HepG2 (cell line): ENCODE results near the gene ARHGEF3. TPM values are rescaled to one million over a fixed set of nuclear protein-coding genes. Genes with fewer than 3 reads are reported as not detected.

Experiments used
- ATAC-seq: fragments of 200-7000 bp; cut with Tn5 transposase; 3 replicates; pipeline ENCODE4 v1.9.1; 2020; ENCODE audit warnings: mild to moderate bottlenecking, moderate library complexity
- BruUV-seq: library from RNA; stranded (reverse); fragments of 400-500 nt; replicated peaks from 2 replicates; lab custom pipeline; 2021; lab: Mats Ljungman, UMichigan
- CTCF ChIA-PET: fragments of 300-600 bp; formaldehyde crosslinking; extraction: SDS; loops from one replicate; lab custom pipeline; 2021; ENCODE audit warnings: low total read pairs, inconsistent platforms, low intra/inter-chr PET ratio; lab: Yijun Ruan, JAX
- POLR2A ChIA-PET: fragments of 350-600 bp; sonication (Branson Sonifier 250); formaldehyde crosslinking; loops from one replicate; lab custom pipeline; 2020; ENCODE audit warnings: antibody characterized with exemption, inconsistent platforms; lab: Yijun Ruan, JAX
- DNase-seq: peaks from one replicate; pipeline ENCODE4 v3.0.0-alpha.2; 2015; ENCODE audit warnings: low spot score
- FAIRE-seq: peaks from 3 replicates; lab custom pipeline; 2011; peaks lifted over from hg19 to GRCh38; lab: Jason Lieb, UNC
- H2AFZ ChIP-seq: one replicate; pipeline ENCODE4 v1.6.1; 2011; ENCODE audit warnings: low read length, inconsistent platforms
- H3K27ac ChIP-seq: fragments of 300-600 bp; 3 replicates; pipeline ENCODE4 v1.8.0; 2011; ENCODE audit warnings: mixed run types, mild to moderate bottlenecking, mixed read lengths, low read length, inconsistent platforms; ENCODE audit not compliant: insufficient read depth; ENCODE audit errors: extremely low read length
- H3K27me3 ChIP-seq, 2 experiments: fragments of 200-600 bp in 1 of 2; 2 replicates in 1 of 2; 3 replicates in 1 of 2; pipeline versions ENCODE4 v1.6.0 to v1.8.0; 2011; ENCODE audit warnings: low read length in 2 of 2, mild to moderate bottlenecking in 2 of 2, moderate library complexity in 2 of 2, inconsistent platforms in 1 of 2; ENCODE audit not compliant: insufficient read depth in 2 of 2, control insufficient read depth in 1 of 2
- H3K36me3 ChIP-seq, 2 experiments: fragments of 200-600 bp in 1 of 2; replicated peaks in 1 of 2; 2 replicates in 1 of 2; 3 replicates in 1 of 2; pipeline versions ENCODE4 v1.5.1 to v1.8.0; 2011; ENCODE audit warnings: low read length in 2 of 2, inconsistent platforms in 1 of 2; ENCODE audit not compliant: insufficient read depth in 2 of 2, control insufficient read depth in 1 of 2
- H3K4me1 ChIP-seq: 2 replicates; pipeline ENCODE4 v1.5.1; 2012; ENCODE audit warnings: low read length, inconsistent platforms; ENCODE audit not compliant: insufficient read depth
- H3K4me2 ChIP-seq: 2 replicates; pipeline ENCODE4 v1.6.0; 2011; ENCODE audit warnings: low read depth, low read length, inconsistent platforms
- H3K4me3 ChIP-seq, 3 experiments: fragments of 200-600 bp in 1 of 3; sonication (generic), shearing (Covaris generic) in 1 of 3; replicated peaks in 1 of 3; 2 replicates each; pipeline ENCODE4 v1.5.1; 2011 to 2016; ENCODE audit warnings: low read length in 3 of 3, inconsistent platforms in 2 of 3, low read depth in 2 of 3, mild to moderate bottlenecking in 2 of 3, control low read depth in 1 of 3, mixed read lengths in 1 of 3; ENCODE audit not compliant: insufficient read depth in 1 of 3
- H3K79me2 ChIP-seq: one replicate; pipeline ENCODE4 v1.6.1; 2011; ENCODE audit warnings: low read length, inconsistent platforms; ENCODE audit not compliant: insufficient read depth
- H3K9ac ChIP-seq: 2 replicates; pipeline ENCODE4 v1.6.0; 2011; ENCODE audit warnings: mild to moderate bottlenecking, low read depth, low read length, inconsistent platforms; ENCODE audit not compliant: insufficient read depth
- H3K9me3 ChIP-seq: 2 replicates; pipeline ENCODE4 v1.5.1; 2012; ENCODE audit warnings: mild to moderate bottlenecking, low read length
- H4K20me1 ChIP-seq: 2 replicates; pipeline ENCODE4 v1.6.0; 2011; ENCODE audit warnings: inconsistent platforms, mild to moderate bottlenecking, low read length, moderate library complexity; ENCODE audit not compliant: insufficient read depth
- EP300 ChIP-seq, 3 experiments: sonication (generic) in 1 of 3; formaldehyde crosslinking in 1 of 3; IDR thresholded peaks; 2 replicates each; pipeline versions ENCODE4 v1.5.1 to v1.6.1; 2011 to 2020; ENCODE audit warnings: low read depth in 2 of 3, low read length in 2 of 3, borderline replicate concordance in 1 of 3, improper control_type of control experiment in 1 of 3, mild to moderate bottlenecking in 1 of 3, missing genetic modification reagents in 1 of 3, moderate library complexity in 1 of 3
- FOSL2 ChIP-seq: sonication (generic); formaldehyde crosslinking; IDR thresholded peaks from 2 replicates; pipeline ENCODE4 v1.4.0; 2020; ENCODE audit warnings: missing genetic modification reagents
- FOXM1 ChIP-seq: sonication (generic); formaldehyde crosslinking; IDR thresholded peaks from 2 replicates; pipeline ENCODE4 v1.5.0; 2020; ENCODE audit warnings: missing genetic modification reagents
- MIXL1 ChIP-seq: IDR thresholded peaks from 2 replicates; pipeline ENCODE4 v1.6.1; 2016
- PCBP2 ChIP-seq: fragments of 200-400 bp; formaldehyde crosslinking; optimal IDR thresholded peaks from 2 replicates; pipeline ENCODE3; 2018; ENCODE audit warnings: low read length, low read depth; ENCODE audit not compliant: poor library complexity, severe bottlenecking
- PHF21A ChIP-seq: sonication (generic); formaldehyde crosslinking; IDR thresholded peaks from 2 replicates; pipeline ENCODE4 v1.5.0; 2020; ENCODE audit warnings: mild to moderate bottlenecking, missing genetic modification reagents
- RBAK ChIP-seq: sonication (generic); formaldehyde crosslinking; IDR thresholded peaks from 2 replicates; pipeline ENCODE4 v1.5.1; 2020; ENCODE audit warnings: mild to moderate bottlenecking, missing genetic modification reagents
- RXRB ChIP-seq: IDR thresholded peaks from 2 replicates; pipeline ENCODE4 v1.6.1; 2016; ENCODE audit warnings: borderline replicate concordance, missing genetic modification reagents, missing compliant biosample characterization
- TRIM24 ChIP-seq: sonication (generic); formaldehyde crosslinking; IDR thresholded peaks from 2 replicates; pipeline ENCODE4 v1.8.0; 2022; ENCODE audit warnings: mild to moderate bottlenecking, missing genetic modification reagents
- ZFP36L1 ChIP-seq: sonication (generic); formaldehyde crosslinking; IDR thresholded peaks from 2 replicates; pipeline ENCODE4 v1.8.0; 2022; ENCODE audit warnings: mild to moderate bottlenecking, missing genetic modification reagents, moderate library complexity
- ZNF274 ChIP-seq: sonication (generic); formaldehyde crosslinking; IDR thresholded peaks from 2 replicates; pipeline ENCODE4 v1.5.1; 2020; ENCODE audit warnings: mild to moderate bottlenecking, missing genetic modification reagents
- ZNF335 ChIP-seq: sonication (generic); formaldehyde crosslinking; IDR thresholded peaks from 2 replicates; pipeline ENCODE4 v1.4.0; 2020; ENCODE audit warnings: missing genetic modification reagents
- ZNF672 ChIP-seq: sonication (generic); formaldehyde crosslinking; IDR thresholded peaks from 2 replicates; pipeline ENCODE4 v1.8.1; 2022; ENCODE audit warnings: missing genetic modification reagents
- ZNF776 ChIP-seq: sonication (generic); formaldehyde crosslinking; IDR thresholded peaks from 2 replicates; pipeline ENCODE4 v1.4.0; 2020; ENCODE audit warnings: mild to moderate bottlenecking, missing genetic modification reagents
- ZNF781 ChIP-seq: sonication (generic); formaldehyde crosslinking; IDR thresholded peaks from 2 replicates; pipeline ENCODE4 v1.5.1; 2020; ENCODE audit warnings: borderline replicate concordance, mild to moderate bottlenecking, missing genetic modification reagents; ENCODE audit errors: not compliant biosample characterization
- ZSCAN12 ChIP-seq: sonication (generic); formaldehyde crosslinking; IDR thresholded peaks from 2 replicates; pipeline ENCODE4 v1.9.0; 2021; ENCODE audit warnings: mild to moderate bottlenecking, missing genetic modification reagents
- ZSCAN9 ChIP-seq: IDR thresholded peaks from 2 replicates; pipeline ENCODE4 v1.6.1; 2016; ENCODE audit warnings: borderline replicate concordance
- WGBS: methylation state at CpG from one replicate; pipeline ENCODE4 v1.1.6; 2017; ENCODE audit warnings: low lambda C conversion rate; 5-methylcytosine and 5-hydroxymethylcytosine counted together
- in situ Hi-C: cut with HindIII; loops from 2 replicates; pipeline ENCODE4 v1.10.0; 2017; ENCODE audit warnings: low pct_unique_long_range_greater_than_20kb; ENCODE audit not compliant: extremely low pct_ligation_motif_present
- intact Hi-C: fragments of 100-400 bp; cut with micrococcal nuclease; formaldehyde crosslinking; loops from one replicate; pipeline ENCODE4 v1.10.0; 2022; ENCODE audit not compliant: unreplicated experiment
- polyA plus RNA-seq, 8 experiments: library from polyadenylated mRNA; depleted of rRNA in 3 of 8; stranded (reverse) in 7 of 8; unstranded in 1 of 8; fragments of >200 nt; fragmentation: Illumina TruSeq in 4 of 8; extraction: Trizol in 4 of 8; gene quantifications; 2 replicates each; pipeline versions ENCODE4 v1.2.1 to v1.2.3, GENCODE V29; 2011 to 2016; ENCODE audit warnings: low read depth in 4 of 8, missing spikeins in 1 of 8, mixed read lengths in 1 of 8; ENCODE audit not compliant: insufficient read depth in 1 of 8
- total RNA-seq, 5 experiments: library from RNA; depleted of rRNA; stranded (reverse); fragments of >200 nt; fragmentation: Illumina TruSeq; extraction: Trizol; gene quantifications; 2 replicates each; pipeline ENCODE4 v1.2.3, GENCODE V29; 2016; ENCODE audit warnings: low read depth in 1 of 5
- TF ChIP-seq, protein P1 (sequence below): sonication (generic); formaldehyde crosslinking; IDR thresholded peaks from 2 replicates; pipeline ENCODE4 v1.4.0; 2020; ENCODE audit warnings: missing genetic modification reagents
- TF ChIP-seq, protein P2 (sequence below): sonication (generic); formaldehyde crosslinking; IDR thresholded peaks from 2 replicates; pipeline ENCODE4 v1.8.1; 2023; ENCODE audit warnings: mild to moderate bottlenecking, moderate library complexity, missing genetic modification reagents

Gene ARHGEF3
- total and polyA plus RNA-seq, 2 of the 13 experiments (the other 11 are each of a cell fraction or from before 2014, with no cell fraction given): 14.8 to 23.1 TPM

DNA sequence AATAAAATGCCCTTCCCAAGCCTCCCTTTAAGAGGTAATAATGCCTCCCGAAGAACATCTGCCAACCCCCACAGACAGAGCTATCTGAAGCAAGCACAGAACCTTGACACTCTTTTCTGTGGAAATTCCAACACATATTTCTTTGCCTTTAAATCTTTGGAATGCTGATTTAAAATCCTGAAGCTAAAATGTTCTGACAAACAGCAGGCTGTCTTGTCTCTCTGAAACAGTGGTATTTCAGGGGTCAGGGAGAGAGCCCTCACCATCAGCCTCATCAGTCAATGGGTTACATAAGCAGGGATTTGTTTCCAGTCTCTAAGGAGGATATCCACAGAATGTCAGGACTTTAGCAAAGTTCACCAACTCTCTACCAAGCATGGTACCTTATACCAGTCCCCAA lies 27.8 kb upstream of the ARHGEF3 start (continued):
- TF ChIP-seq ZNF335 (CRISPR knock-in tag): no peak

DNA sequence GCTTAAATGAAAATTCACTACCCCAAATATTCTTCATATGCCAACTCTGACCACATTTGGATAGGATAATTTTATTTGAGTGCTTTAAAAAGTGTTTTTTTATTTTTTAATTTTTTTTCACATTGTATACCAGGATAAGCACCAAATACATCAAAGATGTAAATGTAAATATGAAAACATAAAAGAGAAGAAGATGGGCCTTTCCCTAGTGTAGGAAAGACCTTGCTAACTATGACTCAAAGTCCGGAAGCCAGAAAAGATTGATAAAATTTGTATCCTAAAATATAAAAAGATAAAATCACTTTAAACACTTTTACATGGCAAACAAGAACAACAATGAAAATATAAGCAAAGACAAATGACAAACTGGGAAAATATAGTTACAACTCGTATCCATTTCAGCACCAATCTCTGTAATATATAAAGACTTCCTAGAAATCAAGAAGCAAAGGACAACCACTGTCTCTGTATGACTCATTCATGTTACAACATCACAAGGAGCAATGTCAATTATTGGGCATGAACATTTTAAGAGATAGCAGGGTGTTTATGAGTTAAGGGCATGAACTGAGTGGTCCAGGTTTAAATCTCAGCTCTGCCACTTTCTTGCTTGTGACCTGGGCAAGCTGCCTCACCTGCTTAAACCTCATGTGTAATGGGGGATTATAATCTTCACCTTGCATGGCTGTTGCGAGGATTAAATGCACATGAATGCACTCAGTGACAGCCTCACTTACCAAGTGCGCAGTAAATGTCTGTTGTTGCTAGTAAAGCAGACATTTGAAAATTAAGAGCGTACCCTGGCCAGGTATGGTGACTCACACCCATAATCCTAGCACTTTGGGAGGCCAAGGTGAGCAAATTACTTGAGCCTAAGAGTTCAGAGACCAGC lies 25.3 kb upstream of the ARHGEF3 start:
- intact Hi-C loops: no loop called here
- CTCF ChIA-PET: no interaction called here
- Histone ChIP-seq H3K36me3 (no peaks in the 10 kb centered on the region), H3K9ac (no peak overlapping the region), H3K27ac (no peak overlapping the region), H2AFZ (no peak overlapping the region), H3K79me2 (no peaks in the 10 kb centered on the region), H3K4me1 (peaks cover 99% of the 10 kb centered on the region), H3K27me3 (no peaks in the 10 kb centered on the region), H4K20me1 (no peaks in the 10 kb centered on the region), H3K4me2 (0 out of 2 replicates have a peak overlapping the region, but pooled peaks have one; percentile 10), H3K4me3 (no peak overlapping the region), H3K9me3 (no peaks in the 10 kb centered on the region)
- DNase-seq (peak; percentile 50), ATAC-seq (no peak), FAIRE-seq (no peak)
- BruUV-seq: no TSS peak
- POLR2A ChIA-PET: no interaction called here
- in situ Hi-C loops: no loop called here
- WGBS: 87% methylated on average over 5 of the region's 5 CpGs
- TF ChIP-seq ZNF274 (CRISPR knock-in tag) (no peak), MIXL1 (CRISPR knock-in tag) (0 out of 2 replicates have a peak, but pooled peaks have one; percentile 52), RBAK (CRISPR knock-in tag) (no peak), ZNF781 (CRISPR knock-in tag) (no peak), ZNF672 (CRISPR knock-in tag) (no peak), RXRB (CRISPR knock-in tag) (peak; percentile 53; the same call in 1 of the 2 replicates), FOSL2 (peak; percentile 92), TRIM24 (CRISPR knock-in tag) (no peak), ZSCAN12 (CRISPR knock-in tag) (no peak), ZSCAN9 (CRISPR knock-in tag) (no peak), ZNF776 (CRISPR knock-in tag) (no peak), EP300 (IDR thresholded peaks at IDR 0.05; ENCODE audit: low read depth in 2 of 2, low read length in 2 of 2) (peak in 1 of 2 experiments; percentile 53; a peak in 2 of 4 replicates), EP300 (CRISPR knock-in tag; IDR thresholded peaks at IDR 0.05; ENCODE audit: borderline replicate concordance) (no peak), PHF21A (CRISPR knock-in tag) (0 out of 2 replicates have a peak, but pooled peaks have one; percentile 36), FOXM1 (CRISPR knock-in tag) (no peak), ZFP36L1 (CRISPR knock-in tag) (no peak), PCBP2 (no peak)
- TF ChIP-seq, protein P1, sequence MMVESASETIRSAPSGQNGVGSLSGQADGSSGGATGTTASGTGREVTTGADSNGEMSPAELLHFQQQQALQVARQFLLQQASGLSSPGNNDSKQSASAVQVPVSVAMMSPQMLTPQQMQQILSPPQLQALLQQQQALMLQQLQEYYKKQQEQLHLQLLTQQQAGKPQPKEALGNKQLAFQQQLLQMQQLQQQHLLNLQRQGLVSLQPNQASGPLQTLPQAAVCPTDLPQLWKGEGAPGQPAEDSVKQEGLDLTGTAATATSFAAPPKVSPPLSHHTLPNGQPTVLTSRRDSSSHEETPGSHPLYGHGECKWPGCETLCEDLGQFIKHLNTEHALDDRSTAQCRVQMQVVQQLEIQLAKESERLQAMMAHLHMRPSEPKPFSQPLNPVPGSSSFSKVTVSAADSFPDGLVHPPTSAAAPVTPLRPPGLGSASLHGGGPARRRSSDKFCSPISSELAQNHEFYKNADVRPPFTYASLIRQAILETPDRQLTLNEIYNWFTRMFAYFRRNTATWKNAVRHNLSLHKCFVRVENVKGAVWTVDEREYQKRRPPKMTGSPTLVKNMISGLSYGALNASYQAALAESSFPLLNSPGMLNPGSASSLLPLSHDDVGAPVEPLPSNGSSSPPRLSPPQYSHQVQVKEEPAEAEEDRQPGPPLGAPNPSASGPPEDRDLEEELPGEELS: 0 out of 2 replicates have a peak, but pooled peaks have one; percentile 13
- TF ChIP-seq, protein P2, sequence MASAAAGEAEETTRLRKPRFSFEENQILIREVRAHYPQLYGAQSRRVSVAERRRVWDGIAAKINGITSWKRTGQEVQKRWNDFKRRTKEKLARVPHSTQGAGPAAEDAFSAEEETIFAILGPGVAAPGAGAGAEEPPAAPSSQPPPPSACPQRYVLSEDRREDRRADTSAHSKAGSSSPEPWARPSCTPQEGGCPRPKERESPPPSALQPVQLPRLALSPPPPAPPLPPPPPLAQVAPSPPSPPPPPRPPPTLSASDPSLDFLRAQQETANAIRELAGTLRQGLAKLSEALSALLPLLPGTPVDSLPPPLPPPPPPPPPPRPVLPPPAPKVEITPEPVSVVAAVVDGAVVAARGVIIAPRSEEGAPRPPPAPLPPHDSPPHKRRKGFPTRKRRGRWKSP: no peak
